ENCODE measurements around the gene PHGDH. TPM values are rescaled to one million over a fixed set of nuclear protein-coding genes. Genes with fewer than 3 reads are reported as not detected.

PHGDH gene
- total and polyA plus RNA-seq, 2 experiments from 2014 or later = 86.9 to 89.8 TPM

DNA sequence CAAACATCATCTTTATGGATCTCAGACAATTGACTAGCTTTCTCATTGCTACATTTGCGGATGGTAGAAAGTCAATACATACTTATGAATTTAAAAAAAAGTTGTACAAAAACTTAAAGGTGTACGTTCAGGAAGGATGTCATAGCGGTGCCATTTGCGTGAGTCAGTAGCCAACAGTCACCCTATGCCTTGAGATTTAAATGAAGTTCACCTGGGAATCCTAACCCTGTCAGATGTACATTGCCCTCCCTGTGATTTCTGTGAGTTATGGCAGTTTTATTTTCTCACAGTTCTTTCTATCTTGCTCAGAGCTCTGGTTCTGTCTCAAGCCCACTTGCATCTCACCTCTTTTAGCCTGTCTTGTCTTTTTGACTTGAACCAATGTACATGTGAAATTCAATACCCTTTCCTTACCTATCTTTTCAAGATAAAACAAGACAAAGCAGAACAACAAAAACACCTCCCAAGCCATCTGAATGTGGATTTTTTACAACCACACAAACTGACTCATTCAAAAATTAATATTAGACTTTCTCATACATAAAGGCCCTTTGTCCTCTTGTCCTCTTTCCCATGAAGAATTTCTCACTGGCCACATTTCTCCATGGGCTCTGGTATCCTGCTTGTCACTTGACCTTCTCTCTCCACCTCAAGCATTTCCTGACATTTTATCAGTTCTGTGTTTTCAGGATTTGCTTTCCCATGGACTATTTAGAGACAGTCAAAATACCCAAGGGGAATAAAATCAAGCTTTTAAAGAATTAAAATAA, 38.4 kb upstream of the PHGDH start:
- no peaks in the 10 kb centered on the region for H3K9me3 ChIP-seq (ENCODE audit: low read depth)
- no peak overlapping the region for H3K4me3 ChIP-seq
- no peak overlapping the region for H3K27ac ChIP-seq
- peaks cover 13% of the 10 kb centered on the region for H3K4me1 ChIP-seq (ENCODE audit: low read depth)
- peak in 1 of 2 donors; percentile 79 for DNase-seq (ENCODE audit: low read depth in 1 of 2, low spot score in 1 of 2)
- H3K27me3 ChIP-seq = no peaks in the 10 kb centered on the region
- no peaks in the 10 kb centered on the region for H3K36me3 ChIP-seq
- TF ChIP-seq, protein P1, sequence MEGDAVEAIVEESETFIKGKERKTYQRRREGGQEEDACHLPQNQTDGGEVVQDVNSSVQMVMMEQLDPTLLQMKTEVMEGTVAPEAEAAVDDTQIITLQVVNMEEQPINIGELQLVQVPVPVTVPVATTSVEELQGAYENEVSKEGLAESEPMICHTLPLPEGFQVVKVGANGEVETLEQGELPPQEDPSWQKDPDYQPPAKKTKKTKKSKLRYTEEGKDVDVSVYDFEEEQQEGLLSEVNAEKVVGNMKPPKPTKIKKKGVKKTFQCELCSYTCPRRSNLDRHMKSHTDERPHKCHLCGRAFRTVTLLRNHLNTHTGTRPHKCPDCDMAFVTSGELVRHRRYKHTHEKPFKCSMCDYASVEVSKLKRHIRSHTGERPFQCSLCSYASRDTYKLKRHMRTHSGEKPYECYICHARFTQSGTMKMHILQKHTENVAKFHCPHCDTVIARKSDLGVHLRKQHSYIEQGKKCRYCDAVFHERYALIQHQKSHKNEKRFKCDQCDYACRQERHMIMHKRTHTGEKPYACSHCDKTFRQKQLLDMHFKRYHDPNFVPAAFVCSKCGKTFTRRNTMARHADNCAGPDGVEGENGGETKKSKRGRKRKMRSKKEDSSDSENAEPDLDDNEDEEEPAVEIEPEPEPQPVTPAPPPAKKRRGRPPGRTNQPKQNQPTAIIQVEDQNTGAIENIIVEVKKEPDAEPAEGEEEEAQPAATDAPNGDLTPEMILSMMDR (IDR thresholded peaks at IDR 0.05; ENCODE audit: low read depth, low read length) = no peak

DNA sequence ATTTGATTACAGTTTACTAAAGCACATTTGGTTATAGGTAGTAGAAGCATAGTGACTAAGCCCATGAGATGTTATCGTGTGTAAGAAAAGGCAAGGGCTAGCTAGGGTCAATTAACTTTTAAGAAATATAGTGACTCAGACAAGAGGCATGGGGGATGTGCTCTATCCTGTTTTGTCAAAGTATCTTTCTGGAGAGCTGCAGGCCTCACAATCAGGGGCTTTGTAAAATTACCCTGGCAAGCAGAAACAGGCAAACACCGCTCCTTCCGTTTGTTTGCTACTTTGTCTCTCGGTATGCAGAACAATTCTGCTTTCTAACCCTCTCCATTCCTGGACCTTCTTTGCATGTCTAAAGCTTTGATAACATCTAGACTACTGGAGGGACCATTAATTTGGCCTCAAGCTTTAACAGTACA, 37.6 kb upstream of the PHGDH start:
- H3K4me3 ChIP-seq = no peak overlapping the region
- DNase-seq (ENCODE audit: low read depth in 1 of 2, low spot score in 1 of 2) = peak in 1 of 2 donors; percentile 77
- TF ChIP-seq, protein P1 (IDR thresholded peaks at IDR 0.05; ENCODE audit: low read depth, low read length) = no peak
- no peaks in the 10 kb centered on the region for H3K27me3 ChIP-seq
- no peaks in the 10 kb centered on the region for H3K9me3 ChIP-seq (ENCODE audit: low read depth)
- H3K27ac ChIP-seq = peak overlapping the region; percentile 44
- peaks cover 13% of the 10 kb centered on the region for H3K4me1 ChIP-seq (ENCODE audit: low read depth)
- H3K36me3 ChIP-seq = no peaks in the 10 kb centered on the region

DNA sequence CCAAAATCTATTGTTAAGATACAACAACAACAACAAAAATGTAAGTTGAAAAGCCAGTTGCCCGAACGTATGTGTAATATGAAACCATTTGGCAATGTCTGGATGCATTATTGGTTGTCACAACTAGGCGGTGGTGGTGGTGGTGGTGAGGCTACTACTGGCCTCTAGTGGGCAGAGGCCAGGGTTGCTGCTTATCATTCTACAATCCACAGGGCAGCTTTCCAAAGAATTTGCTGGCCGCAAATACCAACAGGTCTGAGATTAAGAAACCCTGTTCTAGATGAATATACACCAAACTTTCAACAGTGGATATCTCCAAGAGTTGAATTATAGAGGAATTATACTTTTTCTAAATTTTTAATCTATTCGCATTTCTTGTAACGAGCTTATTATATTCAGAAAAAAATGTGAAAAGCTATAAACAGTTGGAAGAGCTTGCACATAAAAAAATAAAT, 36.9 kb upstream of the PHGDH start:
- Histone ChIP-seq H3K4me3 (peak overlapping the region; percentile 27), H3K27me3 (no peaks in the 10 kb centered on the region), H3K4me1 (ENCODE audit: low read depth) (peaks cover 13% of the 10 kb centered on the region), H3K27ac (no peak overlapping the region), H3K9me3 (ENCODE audit: low read depth) (no peaks in the 10 kb centered on the region), H3K36me3 (no peaks in the 10 kb centered on the region)
- peak; percentile 63 to 94 for DNase-seq (ENCODE audit: low read depth in 1 of 2, low spot score in 1 of 2)
- TF ChIP-seq, protein P1 (IDR thresholded peaks at IDR 0.05; ENCODE audit: low read depth, low read length) = peak; percentile 69

DNA sequence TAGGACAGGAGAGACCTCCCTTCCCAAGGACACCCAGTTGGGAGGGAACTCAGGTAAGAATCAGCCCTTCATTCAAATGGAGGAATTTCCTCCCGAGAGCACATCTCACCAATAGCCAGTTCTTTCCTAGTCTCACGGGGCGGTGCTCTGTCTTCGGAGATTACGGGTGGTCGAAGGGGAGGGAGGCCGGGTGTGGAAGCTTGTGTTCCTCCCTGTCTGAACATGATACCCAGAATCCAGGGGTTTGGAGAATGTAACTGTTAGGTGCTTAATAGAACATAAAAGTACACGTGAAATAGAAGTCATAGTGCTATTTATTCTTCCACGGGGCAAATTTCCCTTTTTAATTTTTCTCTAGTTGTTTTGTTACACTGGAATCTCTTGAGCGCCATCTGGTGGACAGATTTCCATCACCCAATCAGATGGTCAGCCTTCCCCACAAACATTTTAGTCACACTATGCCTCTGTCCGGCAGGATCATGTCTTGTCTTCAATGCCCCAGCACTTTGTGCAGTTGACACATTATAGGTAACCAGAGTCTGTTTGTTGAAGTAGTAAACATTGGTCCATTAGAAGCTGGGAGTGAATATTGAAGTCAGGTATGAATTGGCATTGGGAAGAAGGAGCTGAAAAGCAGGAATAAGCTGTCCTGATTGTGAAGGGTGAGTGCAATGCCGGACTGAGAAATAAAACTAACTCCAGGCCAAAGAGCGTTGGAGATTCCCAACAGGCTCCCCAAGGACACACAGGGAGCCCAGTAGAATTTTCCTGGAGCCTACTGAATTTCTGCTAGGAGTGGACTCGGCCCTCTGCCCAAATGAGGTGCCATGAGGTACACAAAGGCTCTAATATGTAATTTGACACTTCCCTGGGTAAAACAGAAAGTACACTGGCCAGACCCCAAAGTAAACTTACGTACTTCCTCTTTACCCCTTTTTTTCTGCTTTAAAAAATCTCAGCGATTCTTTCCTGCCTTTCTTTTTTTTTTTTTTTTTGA, 36.1 kb upstream of the PHGDH start:
- Histone ChIP-seq H3K9me3 (ENCODE audit: low read depth) (no peaks in the 10 kb centered on the region), H3K27me3 (no peaks in the 10 kb centered on the region), H3K36me3 (no peaks in the 10 kb centered on the region), H3K27ac (no peak overlapping the region), H3K4me1 (ENCODE audit: low read depth) (peaks cover 13% of the 10 kb centered on the region), H3K4me3 (peak overlapping the region; percentile 27)
- DNase-seq (ENCODE audit: low read depth in 1 of 2, low spot score in 1 of 2) = peak; percentile 88 to 93
- TF ChIP-seq, protein P1 (IDR thresholded peaks at IDR 0.05; ENCODE audit: low read depth, low read length) = peak; percentile 81

DNA sequence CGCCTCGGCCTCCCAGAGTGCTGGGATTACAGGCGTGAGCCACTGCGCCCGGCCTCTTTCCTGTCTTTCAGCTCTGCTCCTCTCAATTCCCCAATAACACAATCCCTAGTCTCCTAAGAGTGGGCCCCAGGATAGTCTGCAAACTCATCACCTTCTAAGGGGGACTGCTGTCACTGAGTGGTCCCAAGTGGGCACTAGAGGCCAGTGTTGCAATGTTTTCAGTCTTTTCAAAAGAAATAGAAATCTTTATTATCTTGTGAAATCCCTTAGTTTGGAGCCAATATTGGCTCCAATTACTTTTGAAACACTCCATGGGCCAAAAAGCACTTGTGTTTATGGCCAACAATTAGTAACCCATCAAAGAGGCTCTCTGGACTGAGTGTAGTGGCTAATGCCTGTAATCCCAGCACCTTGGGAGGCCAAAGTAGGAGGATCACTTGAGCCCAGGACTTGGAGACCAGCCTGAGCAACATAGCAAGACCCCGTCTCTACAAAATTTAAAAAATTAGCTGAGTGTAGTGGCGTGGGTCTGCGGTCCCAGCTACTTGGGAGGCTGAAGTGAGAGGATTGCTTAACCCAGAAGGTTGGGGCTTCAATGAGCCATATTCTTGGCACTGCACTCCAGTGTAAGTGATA, 35.0 kb upstream of the PHGDH start:
- Histone ChIP-seq H3K27ac (no peak overlapping the region), H3K9me3 (ENCODE audit: low read depth) (no peaks in the 10 kb centered on the region), H3K4me3 (no peak overlapping the region), H3K4me1 (ENCODE audit: low read depth) (peaks cover 13% of the 10 kb centered on the region), H3K27me3 (no peaks in the 10 kb centered on the region), H3K36me3 (no peaks in the 10 kb centered on the region)
- TF ChIP-seq, protein P1 (IDR thresholded peaks at IDR 0.05; ENCODE audit: low read depth, low read length) = peak; percentile 36
- DNase-seq (ENCODE audit: low read depth in 1 of 2, low spot score in 1 of 2) = peak in 1 of 2 donors; percentile 64
